Stimulated activated CD4-positive, alpha-beta T cell treated with anti-CD3 and anti-CD28 coated beads, Interleukin-1b, Interleukin-23, amount 100 ng/mL, for 48 hours (primary cell): Measurements from ENCODE around the gene CDK11A.
"Not testable (repeated sequence)": the region's sequence is repeated elsewhere in the genome, so short reads cannot be mapped to it uniquely, and the experiment has no call there.

ENCODE experiments used
- DNase-seq: peaks from one replicate; pipeline ENCODE4 v3.0.0-alpha.2; 2020

CDK11A gene

GRCh38 chr1:1754051-1754815 is 30.1 kb upstream of the CDK11A start:
- no peak for DNase-seq

- no peak for DNase-seq
Measured at GRCh38 chr1:1753607-1754005, 29.4 kb upstream of the CDK11A start.

GRCh38 chr1:1752636-1753606 is 28.8 kb upstream of the CDK11A start:
- no peak for DNase-seq

GRCh38 chr1:1752190-1752589 is 28.0 kb upstream of the CDK11A start:
- no peak for DNase-seq

- DNase-seq, result not testable (repeated sequence)
Measured at GRCh38 chr1:1749941-1750340, 25.8 kb upstream of the CDK11A start.

GRCh38 chr1:1748686-1749321 is 24.6 kb upstream of the CDK11A start:
- no peak for DNase-seq

- not testable (repeated sequence) for DNase-seq
Measured at GRCh38 chr1:1746566-1746909, 22.4 kb upstream of the CDK11A start.

GRCh38 chr1:1745651-1746565 is 21.8 kb upstream of the CDK11A start:
- DNase-seq, result peak; percentile 91

- not testable (repeated sequence) for DNase-seq
Measured at GRCh38 chr1:1742529-1742928, 18.4 kb upstream of the CDK11A start.

- DNase-seq, result not testable (repeated sequence)
Measured at GRCh38 chr1:1741013-1741412, 16.9 kb upstream of the CDK11A start.

- DNase-seq, result not testable (repeated sequence)
Measured at GRCh38 chr1:1738799-1739337, 14.7 kb upstream of the CDK11A start.

- not testable (repeated sequence) for DNase-seq
Measured at GRCh38 chr1:1737675-1738590, 13.8 kb upstream of the CDK11A start.

- DNase-seq, result no peak
Measured at GRCh38 chr1:1732381-1732780, 8.2 kb upstream of the CDK11A start.

- no peak for DNase-seq
Measured at GRCh38 chr1:1730870-1731269, 6.7 kb upstream of the CDK11A start.

GRCh38 chr1:1730230-1730629 is 6.1 kb upstream of the CDK11A start:
- not testable (repeated sequence) for DNase-seq

- DNase-seq, result not testable (repeated sequence)
Measured at GRCh38 chr1:1729116-1729816, 5.1 kb upstream of the CDK11A start.

GRCh38 chr1:1728308-1729005 is 4.3 kb upstream of the CDK11A start:
- not testable (repeated sequence) for DNase-seq

- not testable (repeated sequence) for DNase-seq
Measured at GRCh38 chr1:1727131-1727651, 3.0 kb upstream of the CDK11A start.

GRCh38 chr1:1726088-1726487 is 1.9 kb upstream of the CDK11A start:
- DNase-seq, result not testable (repeated sequence)
